ENCODE measurements around the gene ONECUT1.

GRCh38 chr15:52715411-52715810 is 74.7 kb downstream of the ONECUT1 start:
- TF ChIP-seq EZH2 (IDR thresholded peaks at IDR 0.05) (no peak), POLR2AphosphoS5 (IDR thresholded peaks at IDR 0.05; ENCODE audit: borderline replicate concordance, low read depth, low read length) (no peak), FOXP2 (optimal IDR thresholded peaks at IDR 0.05; ENCODE audit: control extremely low read depth, extremely low read length, insufficient read depth) (no peak)

Measured in SK-N-MC (cell line).